GM21360 (cell line): ENCODE results near the gene EHD2.
"Not testable (repeated sequence)": the region's sequence is repeated elsewhere in the genome, so short reads cannot be mapped to it uniquely, and the experiment has no call there.

Experiments used
- ATAC-seq: cut with Tn5 transposase; IDR thresholded peaks from one replicate; pipeline ENCODE4 v1.9.1; 2021; ENCODE audit warnings: mild to moderate bottlenecking, moderate library complexity; ENCODE audit not compliant: unreplicated experiment

The EHD2 gene

GRCh38 chr19:47711652-47712242 is 1.5 kb upstream of the EHD2 start:
- no peak for ATAC-seq

GRCh38 chr19:47714339-47714738 is 1.1 kb downstream of the EHD2 start:
- ATAC-seq = no peak

- ATAC-seq = not testable (repeated sequence)
Measured at GRCh38 chr19:47714855-47715254, 1.6 kb downstream of the EHD2 start.

DNA sequence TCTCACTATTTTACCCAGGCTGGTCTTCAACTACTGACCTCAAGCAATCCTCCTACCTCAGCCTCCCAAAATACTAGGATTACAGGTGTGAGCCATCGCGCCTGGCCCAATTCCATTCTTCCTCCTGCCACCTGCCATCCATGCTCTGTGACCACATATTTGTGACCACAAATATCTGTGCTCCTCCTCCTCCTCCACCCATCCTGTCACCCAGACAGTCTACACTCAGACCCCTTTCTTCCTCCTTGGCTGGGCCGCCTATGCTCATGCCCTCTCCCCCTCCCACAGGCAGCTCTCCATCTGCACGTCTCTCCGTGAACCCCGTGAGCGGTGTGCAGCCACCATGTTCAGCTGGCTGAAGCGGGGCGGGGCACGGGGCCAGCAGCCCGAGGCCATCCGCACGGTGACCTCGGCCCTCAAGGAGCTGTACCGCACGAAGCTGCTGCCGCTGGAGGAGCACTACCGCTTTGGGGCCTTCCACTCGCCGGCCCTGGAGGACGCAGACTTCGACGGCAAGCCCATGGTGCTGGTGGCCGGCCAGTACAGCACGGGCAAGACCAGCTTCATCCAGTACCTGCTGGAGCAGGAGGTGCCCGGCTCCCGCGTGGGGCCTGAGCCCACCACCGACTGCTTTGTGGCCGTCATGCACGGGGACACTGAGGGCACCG is 3.2 kb downstream of the EHD2 start:
- no peak for ATAC-seq

- ATAC-seq = not testable (repeated sequence)
Measured at GRCh38 chr19:47718415-47719046, 5.3 kb downstream of the EHD2 start.

- ATAC-seq = no peak
Measured at GRCh38 chr19:47719047-47719859, 6.0 kb downstream of the EHD2 start.

GRCh38 chr19:47720669-47721422 is 7.6 kb downstream of the EHD2 start:
- no peak for ATAC-seq

- ATAC-seq = no peak
Measured at GRCh38 chr19:47723581-47723940, 10.3 kb downstream of the EHD2 start.

DNA sequence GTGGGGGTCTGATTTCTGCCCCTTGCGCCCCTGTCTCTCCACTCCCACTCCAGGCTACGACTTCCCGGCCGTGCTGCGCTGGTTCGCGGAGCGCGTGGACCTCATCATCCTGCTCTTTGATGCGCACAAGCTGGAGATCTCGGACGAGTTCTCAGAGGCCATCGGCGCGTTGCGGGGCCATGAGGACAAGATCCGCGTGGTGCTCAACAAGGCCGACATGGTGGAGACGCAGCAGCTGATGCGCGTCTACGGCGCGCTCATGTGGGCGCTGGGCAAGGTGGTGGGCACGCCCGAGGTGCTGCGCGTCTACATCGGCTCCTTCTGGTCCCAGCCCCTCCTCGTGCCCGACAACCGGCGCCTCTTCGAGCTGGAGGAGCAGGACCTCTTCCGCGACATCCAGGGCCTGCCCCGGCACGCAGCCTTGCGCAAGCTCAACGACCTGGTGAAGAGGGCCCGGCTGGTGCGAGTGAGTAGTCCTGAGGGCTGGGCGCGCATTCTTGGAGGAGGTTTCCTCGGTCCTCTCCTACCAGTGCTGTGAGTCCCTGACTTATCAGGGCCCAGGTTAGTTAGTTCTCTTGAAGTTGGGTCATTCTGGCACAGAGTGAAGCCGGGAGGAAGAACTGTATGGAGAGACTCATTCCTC is 12.7 kb downstream of the EHD2 start:
- ATAC-seq = no peak

- no peak for ATAC-seq
Measured at GRCh38 chr19:47726467-47726866, 13.2 kb downstream of the EHD2 start.

- not testable (repeated sequence) for ATAC-seq
Measured at GRCh38 chr19:47728295-47728694, 15.1 kb downstream of the EHD2 start.

DNA sequence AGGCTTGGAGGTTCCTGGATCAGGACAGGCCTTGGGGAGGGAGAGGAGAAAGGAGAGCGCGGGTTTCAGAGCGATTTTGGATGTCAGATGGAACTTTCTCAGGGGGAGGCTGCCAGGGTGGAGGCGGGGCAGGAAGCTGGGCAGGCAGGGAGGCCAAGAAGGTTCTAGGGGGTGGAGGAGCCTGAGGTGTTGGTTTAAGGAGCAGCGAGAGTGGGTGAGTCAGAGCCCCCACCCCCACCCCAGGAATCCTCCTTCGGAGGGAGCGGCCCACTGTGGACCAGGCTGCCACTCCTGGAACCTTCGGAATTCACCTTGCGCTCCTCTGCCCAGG is 16.2 kb downstream of the EHD2 start:
- no peak for ATAC-seq

DNA sequence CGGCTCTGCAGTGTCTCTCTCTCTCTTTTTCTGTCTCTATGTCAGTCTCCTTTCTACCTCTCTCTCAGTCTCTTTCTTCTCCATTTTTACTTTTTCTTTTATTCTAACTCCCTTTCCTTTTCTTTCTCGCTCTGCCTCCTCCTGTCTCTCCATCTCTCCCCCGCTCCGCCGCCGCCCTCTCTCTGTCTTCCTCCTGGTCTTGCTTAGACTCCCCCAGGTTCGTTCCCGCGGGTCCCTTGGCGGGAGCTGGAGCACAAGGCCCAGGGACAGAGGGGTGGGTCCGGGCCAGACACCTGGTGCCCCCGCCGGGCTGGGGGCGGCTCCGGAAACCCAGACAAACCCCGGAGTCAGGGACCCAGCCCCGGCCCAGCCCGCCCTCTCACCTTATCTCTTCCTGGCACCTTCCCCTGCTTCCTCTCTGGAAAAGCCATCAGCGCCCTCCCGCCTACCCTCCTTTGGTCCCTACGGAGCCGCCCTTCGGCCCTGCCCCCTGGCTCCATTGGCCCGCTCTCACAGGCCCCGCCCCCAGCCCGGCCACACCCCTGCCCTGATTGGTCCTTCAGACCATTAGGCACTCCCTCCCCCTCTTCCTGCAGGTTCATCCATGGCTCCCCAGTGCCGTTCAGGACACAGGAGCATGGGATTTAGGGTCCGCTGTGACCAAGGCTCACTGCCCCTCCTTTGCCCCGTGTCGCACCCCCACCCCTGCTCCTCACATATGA is 16.7 kb downstream of the EHD2 start:
- no peak for ATAC-seq

DNA sequence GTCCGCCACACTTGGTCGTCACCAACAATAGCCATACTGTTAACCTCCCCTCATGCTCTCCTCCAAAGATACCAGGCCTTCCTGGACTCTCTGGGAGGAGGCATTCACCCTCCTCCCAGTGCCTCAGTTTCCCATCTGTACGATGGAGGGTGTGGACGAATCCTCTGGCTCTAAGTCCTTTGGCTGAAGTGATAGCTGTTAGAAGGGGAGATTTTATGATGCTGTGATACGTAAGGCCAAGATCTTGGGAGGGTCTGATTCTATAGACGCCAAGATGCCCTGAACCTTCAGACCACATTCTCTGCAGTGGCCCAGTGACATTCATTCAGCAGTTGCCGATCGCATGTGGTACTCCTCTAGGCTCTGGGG is 17.3 kb downstream of the EHD2 start:
- no peak for ATAC-seq

DNA sequence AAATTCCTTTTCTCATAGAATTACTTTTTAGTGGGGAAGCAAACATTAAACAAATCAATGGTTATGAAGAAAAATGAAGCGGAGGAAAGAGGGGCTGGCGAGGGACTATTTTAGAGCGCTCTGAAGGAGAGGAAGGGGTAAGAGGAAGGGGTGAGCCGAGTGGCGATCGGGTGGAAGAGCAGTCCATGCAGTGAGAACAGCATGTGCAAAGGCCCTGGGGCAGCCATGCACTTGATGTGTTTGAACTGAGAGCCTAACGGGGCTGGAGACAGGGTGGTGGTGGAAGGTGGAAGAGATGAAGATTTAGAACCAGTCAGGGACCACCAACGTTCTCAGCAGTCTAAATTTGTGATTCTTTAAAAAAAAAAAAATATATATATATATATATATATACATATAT is 17.7 kb downstream of the EHD2 start:
- no peak for ATAC-seq

GRCh38 chr19:47735131-47735530 is 21.9 kb downstream of the EHD2 start:
- no peak for ATAC-seq

DNA sequence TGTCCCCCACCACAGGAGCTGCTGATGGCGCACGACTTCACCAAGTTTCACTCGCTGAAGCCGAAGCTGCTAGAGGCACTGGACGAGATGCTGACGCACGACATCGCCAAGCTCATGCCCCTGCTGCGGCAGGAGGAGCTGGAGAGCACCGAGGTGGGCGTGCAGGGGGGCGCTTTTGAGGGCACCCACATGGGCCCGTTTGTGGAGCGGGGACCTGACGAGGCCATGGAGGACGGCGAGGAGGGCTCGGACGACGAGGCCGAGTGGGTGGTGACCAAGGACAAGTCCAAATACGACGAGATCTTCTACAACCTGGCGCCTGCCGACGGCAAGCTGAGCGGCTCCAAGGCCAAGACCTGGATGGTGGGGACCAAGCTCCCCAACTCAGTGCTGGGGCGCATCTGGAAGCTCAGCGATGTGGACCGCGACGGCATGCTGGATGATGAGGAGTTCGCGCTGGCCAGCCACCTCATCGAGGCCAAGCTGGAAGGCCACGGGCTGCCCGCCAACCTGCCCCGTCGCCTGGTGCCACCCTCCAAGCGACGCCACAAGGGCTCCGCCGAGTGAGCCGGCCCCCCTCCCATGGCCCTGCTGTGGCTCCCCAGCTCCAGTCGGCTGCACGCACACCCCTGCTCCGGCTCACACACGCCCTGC is 27.8 kb downstream of the EHD2 start:
- ATAC-seq = no peak

DNA sequence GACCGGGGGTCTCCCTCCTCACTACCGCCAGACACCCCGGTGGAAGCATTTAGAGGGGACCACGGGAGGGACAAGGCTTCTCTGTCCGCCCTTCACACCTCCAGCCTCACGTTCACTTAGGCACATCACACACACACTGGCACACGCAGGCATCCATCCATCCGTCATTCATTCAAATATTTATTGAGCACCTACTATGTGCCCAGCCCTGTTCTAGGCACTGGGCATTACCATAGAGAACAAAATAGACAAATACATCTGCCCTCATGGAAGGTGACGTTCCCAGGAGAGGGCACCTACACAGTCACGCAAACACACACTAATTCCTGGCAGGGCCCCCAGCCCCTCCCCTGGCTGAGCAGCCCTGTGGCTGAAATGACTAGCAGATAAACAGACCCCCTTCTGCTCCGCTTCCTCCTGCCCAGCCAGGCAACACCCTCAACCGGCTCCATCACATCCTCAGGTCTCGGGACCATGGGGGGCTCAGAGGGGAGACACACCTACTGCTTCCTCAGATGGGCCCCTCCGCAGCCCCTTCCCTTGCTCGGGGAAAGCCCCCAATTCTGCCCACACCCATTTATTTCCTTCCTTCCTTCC is 28.4 kb downstream of the EHD2 start:
- ATAC-seq = no peak

- ATAC-seq = no peak
Measured at GRCh38 chr19:47742634-47743033, 29.4 kb downstream of the EHD2 start.
